Gastroesophageal sphincter (tissue), 3 donors: ENCODE data around the gene PTPRK.

ENCODE experiments used
- CTCF ChIP-seq, 4 experiments: fragments of 200-600 bp in 2 of 4; fragments of 450-650 bp in 2 of 4; sonication (generic) in 1 of 4; IDR thresholded peaks; one replicate each; pipeline ENCODE4 v1.5.1; 2017 to 2019; ENCODE audit warnings: antibody characterized with exemption in 4 of 4, mild to moderate bottlenecking in 2 of 4, moderate library complexity in 2 of 4
- POLR2A ChIP-seq, 2 donors: fragments of 450-650 bp; IDR thresholded peaks; one replicate each; pipeline ENCODE4 v1.6.1; 2017; ENCODE audit warnings: antibody characterized with exemption in 2 of 2, mild to moderate bottlenecking in 2 of 2, moderate library complexity in 1 of 2

GRCh38 chr6:128370072-128370471, 150.3 kb downstream of the PTPRK start:
- TF ChIP-seq CTCF (IDR thresholded peaks at IDR 0.05): peak in 2 of 4 experiments; percentile 34 to 37
- no peak for TF ChIP-seq POLR2A (IDR thresholded peaks at IDR 0.05)
